ENCODE data around the gene CTNNAL1.

DNA sequence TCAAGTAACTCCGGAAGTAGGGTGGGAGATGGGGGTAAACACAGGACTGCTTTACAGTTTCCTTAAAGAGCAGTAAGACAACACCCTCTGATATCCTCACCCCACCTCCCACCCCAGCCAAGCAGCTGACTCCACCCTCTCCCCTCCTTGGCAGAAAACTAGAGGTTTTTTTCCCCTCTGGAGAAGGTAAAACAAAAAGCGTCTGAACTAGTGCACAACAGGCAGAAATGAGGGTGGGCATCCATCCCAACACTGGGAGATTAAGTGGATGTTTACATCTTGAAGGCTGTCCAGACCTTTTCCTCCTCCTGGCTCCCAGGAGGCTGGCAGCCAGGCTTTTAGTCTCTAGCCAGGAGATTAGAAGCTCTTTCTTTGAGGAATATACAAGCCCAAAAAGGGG is 13.9 kb upstream of the CTNNAL1 start:
- TF ChIP-seq POLR2A (IDR thresholded peaks at IDR 0.05; ENCODE audit: low read depth, low read length) = no peak
- TF ChIP-seq SPI1 (IDR thresholded peaks at IDR 0.05; ENCODE audit: low read depth, low read length) = no peak
- no peak for TF ChIP-seq POLR2AphosphoS5 (IDR thresholded peaks at IDR 0.05; ENCODE audit: low read depth, low read length)
- TF ChIP-seq POU2F2 (IDR thresholded peaks at IDR 0.05; ENCODE audit: low read depth, low read length) = no peak
